HG03378 (cell line): ENCODE data around the gene SP3.
A peak's percentile ranks its signal among the peaks of the same experiment; 100 is the strongest.

ENCODE experiments used
- ATAC-seq: cut with Tn5 transposase; IDR thresholded peaks from one replicate; pipeline ENCODE4 v1.9.1; 2021; ENCODE audit warnings: mild to moderate bottlenecking, moderate library complexity; ENCODE audit not compliant: unreplicated experiment

The SP3 gene

GRCh38 chr2:173997269-173997668, 32.1 kb upstream of the SP3 start:
- peak; percentile 79 for ATAC-seq

DNA sequence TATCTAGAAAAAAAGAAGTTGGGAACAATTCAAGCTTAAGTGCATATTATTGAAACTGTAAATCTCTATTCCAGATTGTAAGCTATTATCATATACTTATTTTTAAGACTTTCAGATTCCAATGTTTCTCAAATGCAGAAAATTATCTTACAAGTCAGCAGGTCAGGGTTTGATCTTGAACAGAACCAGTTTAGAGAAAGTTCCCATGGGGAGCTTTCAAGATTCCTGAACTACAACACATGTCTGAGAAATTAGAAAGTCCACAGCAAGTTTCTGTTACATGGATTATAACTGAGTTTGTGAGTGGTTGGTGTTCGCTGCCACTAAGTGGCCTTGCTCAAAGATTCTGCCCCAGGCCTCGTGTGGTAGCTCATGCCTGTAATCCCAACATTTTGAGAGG, 31.6 kb upstream of the SP3 start:
- ATAC-seq: no peak

DNA sequence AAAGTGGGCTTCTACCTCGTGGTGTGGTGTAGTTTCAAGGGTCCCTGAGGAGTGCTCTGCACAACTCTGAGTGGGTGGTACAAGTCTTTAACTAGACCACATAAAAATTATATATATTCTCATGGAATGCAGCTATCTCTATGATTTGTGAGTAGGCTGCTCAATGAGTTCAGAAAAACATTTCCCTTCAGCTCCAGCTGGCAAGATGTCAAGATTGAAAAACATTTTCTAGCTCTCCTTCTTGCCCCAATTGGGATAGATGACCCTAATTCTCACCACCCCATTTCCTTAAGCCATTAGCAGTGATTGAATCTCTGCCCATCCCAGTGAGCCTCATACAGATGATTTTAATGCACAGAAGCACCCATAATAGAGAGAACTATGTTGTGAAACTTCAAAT, 28.3 kb upstream of the SP3 start:
- no peak for ATAC-seq

GRCh38 chr2:173991856-173992588, 26.8 kb upstream of the SP3 start:
- no peak for ATAC-seq

- peak; percentile 71 for ATAC-seq
Measured at GRCh38 chr2:173990970-173991819, 26.0 kb upstream of the SP3 start.

- ATAC-seq: no peak
Measured at GRCh38 chr2:173990245-173990644, 25.1 kb upstream of the SP3 start.

- no peak for ATAC-seq
Measured at GRCh38 chr2:173989884-173990215, 24.7 kb upstream of the SP3 start.

DNA sequence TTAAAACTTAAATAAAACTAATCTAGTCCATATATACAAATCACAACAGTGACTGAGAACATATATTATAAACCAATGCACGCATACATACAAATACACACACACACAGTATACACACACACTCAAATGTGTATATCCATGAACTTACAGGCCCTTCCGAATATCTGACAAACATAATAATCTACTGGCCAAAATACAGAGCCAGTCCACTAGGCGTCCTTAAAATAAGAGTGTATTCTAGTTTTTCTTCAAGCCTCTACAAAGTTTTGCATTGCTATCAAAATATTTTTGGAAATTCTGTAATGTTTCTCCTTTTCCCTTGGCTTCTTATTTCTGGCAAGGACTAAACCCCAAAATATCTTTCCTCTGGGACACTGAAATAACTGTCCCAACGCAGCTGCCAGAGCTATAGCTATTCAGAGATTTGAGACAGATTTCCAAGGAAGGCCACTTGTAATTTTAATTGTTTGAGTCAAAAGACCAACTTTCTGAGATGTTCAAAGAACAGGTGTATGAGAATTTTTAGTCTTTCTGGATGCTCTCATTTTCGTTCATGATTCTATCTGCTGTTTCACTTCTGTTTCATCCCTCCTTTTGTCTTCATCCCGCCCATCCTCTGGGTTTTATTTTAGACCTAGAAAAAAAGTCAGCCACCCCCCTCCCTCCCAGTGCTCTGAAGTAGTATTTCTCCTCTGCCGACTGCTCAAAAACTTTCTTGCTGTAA, 24.1 kb upstream of the SP3 start:
- no peak for ATAC-seq

GRCh38 chr2:173986805-173987204, 21.6 kb upstream of the SP3 start:
- ATAC-seq: no peak

- ATAC-seq: no peak
Measured at GRCh38 chr2:173985605-173985992, 20.4 kb upstream of the SP3 start.

- ATAC-seq: no peak
Measured at GRCh38 chr2:173984866-173985604, 19.9 kb upstream of the SP3 start.

- no peak for ATAC-seq
Measured at GRCh38 chr2:173983391-173983871, 18.3 kb upstream of the SP3 start.

- ATAC-seq: no peak
Measured at GRCh38 chr2:173982918-173983317, 17.7 kb upstream of the SP3 start.

DNA sequence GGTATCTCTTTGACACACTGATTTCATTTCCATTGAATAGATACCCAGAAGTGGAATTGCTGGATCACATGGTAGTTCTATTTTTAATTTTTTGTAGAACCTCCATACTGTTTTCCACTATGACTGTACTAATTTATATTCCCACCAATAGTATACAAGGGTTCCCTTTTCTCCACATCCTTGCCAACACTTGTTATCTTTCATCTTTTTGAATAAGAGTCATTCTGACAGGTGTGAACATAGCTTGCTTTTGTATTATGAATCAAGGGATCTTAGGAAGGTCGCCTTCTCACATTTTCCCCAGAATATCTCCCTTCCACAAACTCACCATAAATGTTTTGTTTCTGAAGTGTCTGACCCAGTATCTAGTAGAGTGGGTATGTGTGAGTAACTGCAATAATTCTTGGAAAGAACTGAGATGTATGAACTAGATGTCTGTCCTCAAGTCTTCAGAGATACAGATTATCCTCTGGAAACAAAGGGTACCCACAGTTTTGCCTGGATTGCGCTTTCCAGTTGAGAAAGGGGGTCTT, 17.1 kb upstream of the SP3 start:
- ATAC-seq: no peak

GRCh38 chr2:173981520-173981919, 16.3 kb upstream of the SP3 start:
- no peak for ATAC-seq

GRCh38 chr2:173979751-173980351, 14.7 kb upstream of the SP3 start:
- no peak for ATAC-seq

- no peak for ATAC-seq
Measured at GRCh38 chr2:173978447-173978846, 13.3 kb upstream of the SP3 start.

DNA sequence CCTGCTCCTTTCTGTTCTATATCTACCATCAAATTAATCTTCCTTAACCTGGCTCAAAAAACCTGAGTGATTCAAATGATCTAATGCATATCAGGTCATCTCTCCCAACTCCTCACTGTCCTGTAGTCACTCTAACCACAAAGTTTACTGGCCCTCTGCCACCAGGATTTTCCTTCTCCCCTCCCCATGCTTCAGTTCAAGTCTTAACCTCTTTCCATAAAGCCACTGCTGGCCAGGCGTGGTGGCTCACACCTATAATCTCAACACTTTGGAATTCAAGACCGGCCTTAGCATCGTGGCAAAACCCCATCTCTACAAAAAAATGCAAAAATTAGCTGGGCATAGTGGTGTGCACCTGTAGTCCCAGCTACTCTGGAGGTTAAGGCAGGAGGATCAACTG, 7.5 kb upstream of the SP3 start:
- no peak for ATAC-seq

DNA sequence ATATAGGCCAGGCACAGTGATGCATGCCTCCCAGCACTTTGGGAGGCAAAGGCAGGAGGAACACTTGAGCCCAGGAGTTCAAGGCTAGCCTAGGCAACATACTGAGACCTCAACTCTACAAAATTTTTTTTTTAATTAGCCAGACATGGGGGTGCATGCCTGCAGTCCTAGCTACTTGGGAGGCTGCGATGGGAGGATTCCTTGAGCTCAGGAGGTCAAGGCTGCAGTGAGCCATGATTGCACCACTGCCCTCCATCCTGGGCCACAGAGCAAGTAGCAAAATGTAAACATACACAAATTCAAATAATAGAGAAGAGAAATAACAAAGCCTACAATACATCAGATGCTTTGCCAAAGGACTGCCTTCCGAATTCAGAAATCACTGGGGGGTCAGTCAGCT, 7.0 kb upstream of the SP3 start:
- no peak for ATAC-seq

- no peak for ATAC-seq
Measured at GRCh38 chr2:173970516-173970924, 5.3 kb upstream of the SP3 start.
